Measurements from ENCODE around the gene PLEK2. TPM values are rescaled to one million over a fixed set of nuclear protein-coding genes. Genes with fewer than 3 reads are reported as not detected.
A peak's percentile ranks its signal among the peaks of the same experiment; 100 is the strongest.

Gene PLEK2
- total RNA-seq = 1 to 10 TPM; 2.8 to 4.9 TPM
- 1 to 10 TPM; 3.6 to 4.2 TPM for polyA plus RNA-seq
- long read RNA-seq, donor 1, partial matches to known transcripts = 0 of 1 reads
- long read RNA-seq, donor 1, other reads (novel, unspliced or antisense) = 0 of 1 reads
- long read RNA-seq, donor 2 = 0 reads
- long read RNA-seq, donor 3 = 0 reads
- long read RNA-seq, donor 4 = 0 reads
- long read RNA-seq, donor 5, partial matches to known transcripts = 0 of 1 reads
- long read RNA-seq, donor 5, other reads (novel, unspliced or antisense) = 0 of 1 reads

GRCh38 chr14:67411820-67412421, at the start of gene PLEK2:
Gene PLEK2 (minus strand): TSS chr14:67412165. CDS start chr14:67412059, 106 bp downstream.
- peaks cover 0 to 14% (median 12%) of the 10 kb centered on the region in 3 donors for H3K27me3 ChIP-seq (ENCODE audit: control insufficient read depth in 3 of 3, insufficient read depth in 3 of 3, low read length in 2 of 3)
- H3K9me3 ChIP-seq (ENCODE audit: control insufficient read depth in 4 of 4, insufficient read depth in 3 of 4, low read length in 3 of 4) = no peaks in the 10 kb centered on the region
- H3K36me3 ChIP-seq (ENCODE audit: control insufficient read depth in 4 of 4, insufficient read depth in 4 of 4, low read length in 4 of 4) = no peaks in the 10 kb centered on the region
- H3K4me3 ChIP-seq = peak within 1 kb of the TSS; percentile 9
- no peak for TF ChIP-seq CTCF (IDR thresholded peaks at IDR 0.05; ENCODE audit: control extremely low read depth, extremely low read depth)
- no peak within 1 kb of the TSS for H3K27ac ChIP-seq (ENCODE audit: low read depth in 1 of 2, low read length in 1 of 2)
- peaks cover 0 to 6% (median 2%) of the 10 kb centered on the region in 5 donors for H3K4me1 ChIP-seq (ENCODE audit: control insufficient read depth in 5 of 5, insufficient read depth in 5 of 5, low read length in 5 of 5)
- H3K9ac ChIP-seq (ENCODE audit: insufficient read depth in 1 of 2, low read length in 2 of 2) = no peak within 1 kb of the TSS
- ATAC-seq (ENCODE audit: insufficient read depth, low FRiP score) (peak; percentile 42), DNase-seq (peak; percentile 42 to 57 (median 57))
- 6 to 7% methylated on average over 49 to 63 of the region's 63 CpGs for whole genome bisulfite sequencing, 2 donors

- ATAC-seq (ENCODE audit: insufficient read depth, low FRiP score) (no peak), DNase-seq (peak in 1 of 3 donors; percentile 24)
- Histone ChIP-seq H3K4me3 (no peak overlapping the region), H3K9me3 (ENCODE audit: control insufficient read depth in 4 of 4, insufficient read depth in 3 of 4, low read length in 3 of 4) (no peaks in the 10 kb centered on the region), H3K36me3 (ENCODE audit: control insufficient read depth in 4 of 4, insufficient read depth in 4 of 4, low read length in 4 of 4) (no peaks in the 10 kb centered on the region), H3K27ac (ENCODE audit: low read depth in 1 of 2, low read length in 1 of 2) (no peak overlapping the region), H3K9ac (ENCODE audit: insufficient read depth in 1 of 2, low read length in 2 of 2) (no peak overlapping the region), H3K4me1 (ENCODE audit: control insufficient read depth in 5 of 5, insufficient read depth in 5 of 5, low read length in 5 of 5) (no peaks in the 10 kb centered on the region), H3K27me3 (ENCODE audit: control insufficient read depth in 3 of 3, insufficient read depth in 3 of 3, low read length in 2 of 3) (peaks cover 0 to 3% (median 0%) of the 10 kb centered on the region in 3 donors)
- TF ChIP-seq CTCF (IDR thresholded peaks at IDR 0.05; ENCODE audit: control extremely low read depth, extremely low read depth) = no peak
- 73 to 79% methylated on average over 3 of the region's 3 CpGs for WGBS, 2 donors
Measured at GRCh38 chr14:67461341-67461985, 49.5 kb upstream of the PLEK2 start.

- H3K9me3 ChIP-seq (ENCODE audit: control insufficient read depth in 4 of 4, insufficient read depth in 3 of 4, low read length in 3 of 4) = no peaks in the 10 kb centered on the region
- ATAC-seq (ENCODE audit: insufficient read depth, low FRiP score) = no peak
- H3K4me1 ChIP-seq (ENCODE audit: control insufficient read depth in 5 of 5, insufficient read depth in 5 of 5, low read length in 5 of 5) = no peaks in the 10 kb centered on the region
- 90 to 91% methylated on average over 5 of the region's 5 CpGs for WGBS, 2 donors
- DNase-seq = no peak
- H3K27me3 ChIP-seq (ENCODE audit: control insufficient read depth in 3 of 3, insufficient read depth in 3 of 3, low read length in 2 of 3) = no peaks in the 10 kb centered on the region
- H3K4me3 ChIP-seq = no peak overlapping the region
- no peaks in the 10 kb centered on the region for H3K36me3 ChIP-seq (ENCODE audit: control insufficient read depth in 4 of 4, insufficient read depth in 4 of 4, low read length in 4 of 4)
- no peak for TF ChIP-seq CTCF (IDR thresholded peaks at IDR 0.05; ENCODE audit: control extremely low read depth, extremely low read depth)
- H3K27ac ChIP-seq (ENCODE audit: low read depth in 1 of 2, low read length in 1 of 2) = no peak overlapping the region
- no peak overlapping the region for H3K9ac ChIP-seq (ENCODE audit: insufficient read depth in 1 of 2, low read length in 2 of 2)
Measured at GRCh38 chr14:67459336-67459735, 47.4 kb upstream of the PLEK2 start.
